HepG2 (cell line): Measurements from ENCODE around the gene ZCCHC8. TPM values are rescaled to one million over a fixed set of nuclear protein-coding genes. Genes with fewer than 3 reads are reported as not detected.

Experiments used
- EP300 ChIP-seq, 3 experiments: sonication (generic) in 1 of 3; formaldehyde crosslinking in 1 of 3; IDR thresholded peaks; 2 replicates each; pipeline versions ENCODE4 v1.5.1 to v1.6.1; 2011 to 2020; ENCODE audit warnings: low read depth in 2 of 3, low read length in 2 of 3, borderline replicate concordance in 1 of 3, improper control_type of control experiment in 1 of 3, mild to moderate bottlenecking in 1 of 3, missing genetic modification reagents in 1 of 3, moderate library complexity in 1 of 3
- GABPA ChIP-seq, 2 experiments: IDR thresholded peaks; 2 replicates each; pipeline ENCODE4 v1.6.1; 2011 to 2016; ENCODE audit warnings: low read depth in 2 of 2, low read length in 1 of 2, missing biosample characterization in 1 of 2, missing genetic modification characterization in 1 of 2
- KDM4B ChIP-seq: sonication (generic); formaldehyde crosslinking; IDR thresholded peaks from 2 replicates; pipeline ENCODE4 v1.4.0; 2020; ENCODE audit warnings: missing genetic modification reagents
- ONECUT2 ChIP-seq: sonication (generic); formaldehyde crosslinking; IDR thresholded peaks from 2 replicates; pipeline ENCODE4 v1.4.0; 2020; ENCODE audit warnings: missing genetic modification reagents
- RAD51 ChIP-seq: fragments of 450-650 bp; IDR thresholded peaks from 2 replicates; pipeline ENCODE4 v1.6.1; 2016; ENCODE audit warnings: borderline replicate concordance
- SP1 ChIP-seq, 2 experiments: fragments of 450-650 bp in 1 of 2; sonication (generic) in 1 of 2; formaldehyde crosslinking in 1 of 2; IDR thresholded peaks; 2 replicates each; pipeline versions ENCODE4 v1.4.0 to v1.6.1; 2016 to 2020; ENCODE audit warnings: missing genetic modification reagents in 1 of 2
- SYNCRIP ChIP-seq: fragments of 200-400 bp; formaldehyde crosslinking; IDR thresholded peaks from 2 replicates; pipeline ENCODE4 v1.6.1; 2018; ENCODE audit warnings: mild to moderate bottlenecking, low read depth, low read length; ENCODE audit not compliant: insufficient read depth
- TCF12 ChIP-seq, 2 experiments: fragments of 450-650 bp in 1 of 2; sonication (generic) in 1 of 2; formaldehyde crosslinking in 1 of 2; IDR thresholded peaks; 2 replicates each; pipeline versions ENCODE4 v1.6.1 to v1.8.0; 2017 to 2022; ENCODE audit warnings: antibody characterized with exemption in 1 of 2, mild to moderate bottlenecking in 1 of 2, missing genetic modification reagents in 1 of 2, moderate library complexity in 1 of 2
- TP53 ChIP-seq: sonication (generic); formaldehyde crosslinking; conservative IDR thresholded peaks from 2 replicates; pipeline ENCODE4 v1.4.0; 2020; ENCODE audit warnings: missing genetic modification reagents
- ZC3H13 ChIP-seq: sonication (generic); formaldehyde crosslinking; IDR thresholded peaks from 2 replicates; pipeline ENCODE4 v1.8.1; 2023; ENCODE audit warnings: mild to moderate bottlenecking, missing genetic modification reagents, moderate library complexity
- ZNF232 ChIP-seq: sonication (generic); formaldehyde crosslinking; IDR thresholded peaks from 2 replicates; pipeline ENCODE4 v1.4.0; 2020; ENCODE audit warnings: missing genetic modification reagents, borderline replicate concordance
- ZNF746 ChIP-seq: sonication (generic); formaldehyde crosslinking; IDR thresholded peaks from 2 replicates; pipeline ENCODE4 v1.8.0; 2022; ENCODE audit warnings: mild to moderate bottlenecking, missing genetic modification reagents
- ZSCAN30 ChIP-seq: sonication (generic); formaldehyde crosslinking; IDR thresholded peaks from 2 replicates; pipeline ENCODE4 v1.5.0; 2020; ENCODE audit warnings: mild to moderate bottlenecking, missing genetic modification reagents
- polyA plus RNA-seq, 8 experiments: library from polyadenylated mRNA; depleted of rRNA in 3 of 8; stranded (reverse) in 7 of 8; unstranded in 1 of 8; fragments of >200 nt; fragmentation: Illumina TruSeq in 4 of 8; extraction: Trizol in 4 of 8; gene quantifications; 2 replicates each; pipeline versions ENCODE4 v1.2.1 to v1.2.3, GENCODE V29; 2011 to 2016; ENCODE audit warnings: low read depth in 4 of 8, missing spikeins in 1 of 8, mixed read lengths in 1 of 8; ENCODE audit not compliant: insufficient read depth in 1 of 8
- total RNA-seq, 5 experiments: library from RNA; depleted of rRNA; stranded (reverse); fragments of >200 nt; fragmentation: Illumina TruSeq; extraction: Trizol; gene quantifications; 2 replicates each; pipeline ENCODE4 v1.2.3, GENCODE V29; 2016; ENCODE audit warnings: low read depth in 1 of 5
- TF ChIP-seq, protein P1 (sequence below): sonication (generic); formaldehyde crosslinking; IDR thresholded peaks from 2 replicates; pipeline ENCODE4 v1.5.0; 2020; ENCODE audit warnings: mild to moderate bottlenecking, missing genetic modification reagents
- TF ChIP-seq, protein P2 (sequence below): sonication (generic); formaldehyde crosslinking; IDR thresholded peaks from 2 replicates; pipeline ENCODE4 v1.5.0; 2020; ENCODE audit warnings: missing genetic modification reagents, mild to moderate bottlenecking, borderline replicate concordance
- TF ChIP-seq, protein P3 (sequence below): sonication (generic); formaldehyde crosslinking; IDR thresholded peaks from 2 replicates; pipeline ENCODE4 v1.4.0; 2020; ENCODE audit warnings: mild to moderate bottlenecking, missing genetic modification reagents
- TF ChIP-seq, protein P4 (sequence below): IDR thresholded peaks from 2 replicates; pipeline ENCODE4 v1.6.1; 2016; ENCODE audit warnings: low read depth
- TF ChIP-seq, protein P5 (sequence below): sonication (generic); formaldehyde crosslinking; conservative IDR thresholded peaks from 2 replicates; pipeline ENCODE4 v1.8.0; 2022; ENCODE audit warnings: missing genetic modification reagents
- TF ChIP-seq, protein P6 (sequence below): fragments of 450-650 bp; IDR thresholded peaks from 2 replicates; pipeline ENCODE4 v1.6.1; 2017

The ZCCHC8 gene
- total and polyA plus RNA-seq, 2 of the 13 experiments (the other 11 are each of a cell fraction or from before 2014, with no cell fraction given), result 18.6 to 20.9 TPM

DNA sequence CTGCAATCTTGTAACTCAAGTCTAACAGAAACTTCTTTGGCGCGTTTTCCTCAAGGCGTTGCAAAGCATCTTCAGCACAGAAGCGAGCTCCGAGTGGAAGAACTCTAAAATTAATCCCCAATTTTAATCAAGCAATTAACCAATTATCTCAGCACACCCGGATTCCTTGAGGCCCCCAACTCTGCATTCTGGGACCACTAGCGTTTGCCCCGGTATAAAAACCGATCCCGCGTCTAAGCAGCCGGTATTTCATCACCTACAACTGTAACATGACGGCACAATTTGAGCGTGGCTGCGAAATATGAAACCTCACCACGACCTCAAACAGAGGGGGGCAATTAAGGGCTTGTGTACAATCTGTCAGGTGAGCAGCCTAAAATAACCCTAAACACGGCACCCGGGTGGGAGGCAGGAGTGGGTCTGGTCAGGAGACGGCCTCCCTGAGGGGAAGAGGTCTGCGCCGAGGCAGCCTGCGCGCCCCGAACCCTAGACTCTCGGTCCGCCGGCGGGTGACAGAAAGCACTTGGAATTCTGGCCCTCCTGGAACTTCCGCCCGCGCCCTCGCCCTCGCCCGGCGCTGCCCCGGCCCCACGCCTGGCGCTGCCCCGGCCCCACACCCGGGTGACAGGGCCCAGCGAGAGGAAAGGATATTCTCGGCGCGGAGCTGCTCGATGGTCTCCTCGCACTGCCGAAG is 594 bp downstream of the ZCCHC8 start (continued):
- TF ChIP-seq SYNCRIP (no peak), ZNF746 (CRISPR knock-in tag) (0 out of 2 replicates have a peak, but pooled peaks have one; percentile 52), GABPA (IDR thresholded peaks at IDR 0.05; ENCODE audit: low read depth, low read length) (no peak; the same call in 1 of the 2 replicates), GABPA (CRISPR knock-in tag; IDR thresholded peaks at IDR 0.05; ENCODE audit: low read depth) (no peak; the same call in 1 of the 2 replicates), ZSCAN30 (CRISPR knock-in tag) (no peak), ZNF232 (CRISPR knock-in tag) (peak; percentile 30; the same call in 1 of the 2 replicates), EP300 (IDR thresholded peaks at IDR 0.05; ENCODE audit: low read depth in 2 of 2, low read length in 2 of 2) (no peak), EP300 (CRISPR knock-in tag; IDR thresholded peaks at IDR 0.05; ENCODE audit: borderline replicate concordance) (no peak), TP53 (CRISPR knock-in tag) (no peak), TCF12 (IDR thresholded peaks at IDR 0.05) (no peak), TCF12 (CRISPR knock-in tag; IDR thresholded peaks at IDR 0.05) (no peak; the same call in 1 of the 2 replicates), RAD51 (no peak), ONECUT2 (CRISPR knock-in tag) (no peak), SP1 (IDR thresholded peaks at IDR 0.05) (no peak), SP1 (CRISPR knock-in tag; IDR thresholded peaks at IDR 0.05) (no peak), KDM4B (CRISPR knock-in tag) (no peak), ZC3H13 (CRISPR knock-in tag) (no peak; the same call in 1 of the 2 replicates)
- TF ChIP-seq, protein P1, sequence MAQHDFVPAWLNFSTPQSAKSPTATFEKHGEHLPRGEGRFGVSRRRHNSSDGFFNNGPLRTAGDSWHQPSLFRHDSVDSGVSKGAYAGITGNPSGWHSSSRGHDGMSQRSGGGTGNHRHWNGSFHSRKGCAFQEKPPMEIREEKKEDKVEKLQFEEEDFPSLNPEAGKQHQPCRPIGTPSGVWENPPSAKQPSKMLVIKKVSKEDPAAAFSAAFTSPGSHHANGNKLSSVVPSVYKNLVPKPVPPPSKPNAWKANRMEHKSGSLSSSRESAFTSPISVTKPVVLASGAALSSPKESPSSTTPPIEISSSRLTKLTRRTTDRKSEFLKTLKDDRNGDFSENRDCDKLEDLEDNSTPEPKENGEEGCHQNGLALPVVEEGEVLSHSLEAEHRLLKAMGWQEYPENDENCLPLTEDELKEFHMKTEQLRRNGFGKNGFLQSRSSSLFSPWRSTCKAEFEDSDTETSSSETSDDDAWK (CRISPR knock-in tag), result no peak
- TF ChIP-seq, protein P2, sequence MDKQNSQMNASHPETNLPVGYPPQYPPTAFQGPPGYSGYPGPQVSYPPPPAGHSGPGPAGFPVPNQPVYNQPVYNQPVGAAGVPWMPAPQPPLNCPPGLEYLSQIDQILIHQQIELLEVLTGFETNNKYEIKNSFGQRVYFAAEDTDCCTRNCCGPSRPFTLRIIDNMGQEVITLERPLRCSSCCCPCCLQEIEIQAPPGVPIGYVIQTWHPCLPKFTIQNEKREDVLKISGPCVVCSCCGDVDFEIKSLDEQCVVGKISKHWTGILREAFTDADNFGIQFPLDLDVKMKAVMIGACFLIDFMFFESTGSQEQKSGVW (CRISPR knock-in tag), result no peak
- TF ChIP-seq, protein P3, sequence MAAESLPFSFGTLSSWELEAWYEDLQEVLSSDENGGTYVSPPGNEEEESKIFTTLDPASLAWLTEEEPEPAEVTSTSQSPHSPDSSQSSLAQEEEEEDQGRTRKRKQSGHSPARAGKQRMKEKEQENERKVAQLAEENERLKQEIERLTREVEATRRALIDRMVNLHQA (CRISPR knock-in tag), result no peak
- TF ChIP-seq, protein P4, sequence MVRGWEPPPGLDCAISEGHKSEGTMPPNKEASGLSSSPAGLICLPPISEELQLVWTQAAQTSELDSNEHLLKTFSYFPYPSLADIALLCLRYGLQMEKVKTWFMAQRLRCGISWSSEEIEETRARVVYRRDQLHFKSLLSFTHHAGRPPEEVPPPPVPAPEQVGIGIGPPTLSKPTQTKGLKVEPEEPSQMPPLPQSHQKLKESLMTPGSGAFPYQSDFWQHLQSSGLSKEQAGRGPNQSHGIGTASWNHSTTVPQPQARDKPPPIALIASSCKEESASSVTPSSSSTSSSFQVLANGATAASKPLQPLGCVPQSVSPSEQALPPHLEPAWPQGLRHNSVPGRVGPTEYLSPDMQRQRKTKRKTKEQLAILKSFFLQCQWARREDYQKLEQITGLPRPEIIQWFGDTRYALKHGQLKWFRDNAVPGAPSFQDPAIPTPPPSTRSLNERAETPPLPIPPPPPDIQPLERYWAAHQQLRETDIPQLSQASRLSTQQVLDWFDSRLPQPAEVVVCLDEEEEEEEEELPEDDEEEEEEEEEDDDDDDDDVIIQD (CRISPR knock-in tag), result no peak
- TF ChIP-seq, protein P5, sequence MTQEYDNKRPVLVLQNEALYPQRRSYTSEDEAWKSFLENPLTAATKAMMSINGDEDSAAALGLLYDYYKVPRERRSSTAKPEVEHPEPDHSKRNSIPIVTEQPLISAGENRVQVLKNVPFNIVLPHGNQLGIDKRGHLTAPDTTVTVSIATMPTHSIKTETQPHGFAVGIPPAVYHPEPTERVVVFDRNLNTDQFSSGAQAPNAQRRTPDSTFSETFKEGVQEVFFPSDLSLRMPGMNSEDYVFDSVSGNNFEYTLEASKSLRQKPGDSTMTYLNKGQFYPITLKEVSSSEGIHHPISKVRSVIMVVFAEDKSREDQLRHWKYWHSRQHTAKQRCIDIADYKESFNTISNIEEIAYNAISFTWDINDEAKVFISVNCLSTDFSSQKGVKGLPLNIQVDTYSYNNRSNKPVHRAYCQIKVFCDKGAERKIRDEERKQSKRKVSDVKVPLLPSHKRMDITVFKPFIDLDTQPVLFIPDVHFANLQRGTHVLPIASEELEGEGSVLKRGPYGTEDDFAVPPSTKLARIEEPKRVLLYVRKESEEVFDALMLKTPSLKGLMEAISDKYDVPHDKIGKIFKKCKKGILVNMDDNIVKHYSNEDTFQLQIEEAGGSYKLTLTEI (CRISPR knock-in tag), result no peak
- TF ChIP-seq, protein P6, sequence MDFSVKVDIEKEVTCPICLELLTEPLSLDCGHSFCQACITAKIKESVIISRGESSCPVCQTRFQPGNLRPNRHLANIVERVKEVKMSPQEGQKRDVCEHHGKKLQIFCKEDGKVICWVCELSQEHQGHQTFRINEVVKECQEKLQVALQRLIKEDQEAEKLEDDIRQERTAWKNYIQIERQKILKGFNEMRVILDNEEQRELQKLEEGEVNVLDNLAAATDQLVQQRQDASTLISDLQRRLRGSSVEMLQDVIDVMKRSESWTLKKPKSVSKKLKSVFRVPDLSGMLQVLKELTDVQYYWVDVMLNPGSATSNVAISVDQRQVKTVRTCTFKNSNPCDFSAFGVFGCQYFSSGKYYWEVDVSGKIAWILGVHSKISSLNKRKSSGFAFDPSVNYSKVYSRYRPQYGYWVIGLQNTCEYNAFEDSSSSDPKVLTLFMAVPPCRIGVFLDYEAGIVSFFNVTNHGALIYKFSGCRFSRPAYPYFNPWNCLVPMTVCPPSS, result no peak
